Lower lobe of right lung (tissue), 2 donors: Measurements from ENCODE around the gene DPEP1. TPM values are rescaled to one million over a fixed set of nuclear protein-coding genes. Genes with fewer than 3 reads are reported as not detected.
A peak's percentile ranks its signal among the peaks of the same experiment; 100 is the strongest.

Experiments used
- ATAC-seq, 2 donors: fragments of 200-7000 bp; cut with Tn5 transposase; one replicate each; pipeline ENCODE4 v1.9.1; 2020 to 2022; ENCODE audit warnings: mild to moderate bottlenecking in 2 of 2, moderate library complexity in 2 of 2
- DNase-seq: peaks from one replicate; pipeline ENCODE4 v3.0.0-alpha.2; 2020
- H3K27ac ChIP-seq: fragments of 200-600 bp; one replicate; pipeline ENCODE4 v1.8.0; 2022
- H3K27me3 ChIP-seq: fragments of 200-600 bp; one replicate; pipeline ENCODE4 v1.8.0; 2022; ENCODE audit warnings: low read depth
- H3K36me3 ChIP-seq: fragments of 200-600 bp; one replicate; pipeline ENCODE4 v1.8.0; 2022; ENCODE audit warnings: mild to moderate bottlenecking
- H3K4me1 ChIP-seq: fragments of 200-600 bp; one replicate; pipeline ENCODE4 v1.8.0; 2022
- H3K4me3 ChIP-seq: fragments of 200-600 bp; one replicate; pipeline ENCODE4 v1.8.0; 2022; ENCODE audit warnings: mild to moderate bottlenecking
- H3K9me3 ChIP-seq: fragments of 200-600 bp; one replicate; pipeline ENCODE4 v1.8.0; 2022
- CTCF ChIP-seq: fragments of 200-600 bp; IDR thresholded peaks from one replicate; pipeline ENCODE4 v1.8.0; 2022; ENCODE audit warnings: antibody characterized with exemption, mild to moderate bottlenecking
- intact Hi-C: fragments of 100-400 bp; cut with DNase I; formaldehyde crosslinking; loops from one replicate; pipeline ENCODE4 v1.11.0; 2022
- total RNA-seq: library from RNA; stranded (reverse); fragmentation: NEBNext Ultra II Directional; extraction: Animal tissue kit (Norgen Biotek cat#: 25700); gene quantifications from one replicate; pipeline ENCODE4 v1.2.1, GENCODE V29; 2021
- donor health status: DM: no; HTN: yes; CAD: no; lungs with severe emphysema.

Gene DPEP1
- total RNA-seq, 1 donor from 2014 or later: 0.59 TPM

- intact Hi-C loops: no loop called here
- ATAC-seq: no peak
Measured at GRCh38 chr16:89576153-89577054, 37.0 kb upstream of the DPEP1 start.

DNA sequence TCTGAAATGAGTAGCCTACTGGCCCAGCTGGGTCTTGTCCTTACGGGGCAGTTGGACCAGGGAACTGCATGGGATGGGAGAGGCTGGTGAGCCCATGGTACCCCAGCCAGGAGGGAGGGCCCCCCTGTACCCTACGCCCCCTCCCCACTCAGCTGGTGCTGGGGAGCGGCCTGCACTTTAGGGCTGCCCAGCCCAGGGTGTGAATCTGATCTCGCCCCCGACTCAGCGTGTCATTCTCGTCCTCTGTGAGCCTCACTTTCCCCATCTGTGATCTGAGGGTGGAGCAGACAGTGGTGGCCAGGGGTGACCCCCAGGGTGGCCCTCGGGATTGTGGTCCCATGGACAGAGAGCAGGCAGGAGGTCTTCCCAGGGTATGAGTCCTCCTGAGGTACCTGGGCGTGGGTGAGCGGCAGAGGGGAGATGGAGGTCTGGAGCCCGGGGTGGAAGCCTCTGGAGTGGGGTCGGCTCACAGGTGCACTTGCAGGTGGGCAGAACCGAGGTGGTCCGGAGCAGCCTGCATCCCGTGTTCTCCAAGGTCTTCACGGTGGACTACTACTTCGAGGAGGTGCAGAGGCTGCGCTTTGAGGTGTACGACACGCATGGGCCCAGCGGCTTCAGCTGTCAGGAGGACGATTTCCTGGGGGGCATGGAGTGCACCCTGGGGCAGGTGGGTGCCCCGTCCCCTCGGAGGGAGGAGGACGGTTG lies 36.2 kb upstream of the DPEP1 start:
- Histone ChIP-seq H3K4me1 (peaks cover 18% of the 10 kb centered on the region), H3K9me3 (no peaks in the 10 kb centered on the region), H3K27me3 (peaks cover 46% of the 10 kb centered on the region), H3K4me3 (no peak overlapping the region), H3K36me3 (no peaks in the 10 kb centered on the region), H3K27ac (no peak overlapping the region)
- DNase-seq (no peak), ATAC-seq (no peak)
- no peak for TF ChIP-seq CTCF
- intact Hi-C loops: no loop called here

More at GRCh38 chr16:89576153-89577054, 37.0 kb upstream of the DPEP1 start:
- Histone ChIP-seq H3K27me3 (peaks cover 52% of the 10 kb centered on the region), H3K27ac (no peak overlapping the region), H3K36me3 (no peaks in the 10 kb centered on the region), H3K4me3 (no peak overlapping the region), H3K4me1 (peaks cover 13% of the 10 kb centered on the region), H3K9me3 (no peaks in the 10 kb centered on the region)
- DNase-seq: no peak
- no peak for TF ChIP-seq CTCF

DNA sequence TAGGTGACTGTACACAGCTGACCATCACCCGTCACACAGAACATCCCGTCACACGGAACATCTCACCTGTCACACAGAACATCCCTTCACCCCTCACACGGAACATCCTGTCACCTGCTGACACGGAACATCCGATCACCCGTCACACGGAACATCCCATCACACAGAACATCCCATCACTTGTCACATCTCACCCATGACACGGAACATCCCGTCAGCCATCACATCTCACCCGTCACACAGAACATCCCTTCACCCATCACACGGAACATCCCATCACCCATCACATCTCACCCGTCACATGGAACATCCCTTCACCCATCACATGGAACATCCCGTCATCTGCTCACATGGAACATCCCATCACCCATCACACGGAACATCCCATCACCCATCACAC lies 34.1 kb upstream of the DPEP1 start:
- H3K4me3 ChIP-seq: no peak overlapping the region
- no peak for ATAC-seq
- peaks cover 26% of the 10 kb centered on the region for H3K27me3 ChIP-seq
- peaks cover 26% of the 10 kb centered on the region for H3K4me1 ChIP-seq
- no peaks in the 10 kb centered on the region for H3K36me3 ChIP-seq
- H3K27ac ChIP-seq: no peak overlapping the region
- no peak for DNase-seq
- H3K9me3 ChIP-seq: no peaks in the 10 kb centered on the region
- no peak for TF ChIP-seq CTCF
- intact Hi-C loops: no loop called here

- TF ChIP-seq CTCF: no peak
- Histone ChIP-seq H3K4me3 (no peak overlapping the region), H3K27ac (no peak overlapping the region), H3K36me3 (no peaks in the 10 kb centered on the region), H3K4me1 (peaks cover 16% of the 10 kb centered on the region), H3K9me3 (no peaks in the 10 kb centered on the region), H3K27me3 (peaks cover 10% of the 10 kb centered on the region)
- DNase-seq (no peak), ATAC-seq (no peak)
- intact Hi-C loops: no loop called here
Measured at GRCh38 chr16:89581045-89581695, 32.3 kb upstream of the DPEP1 start.

GRCh38 chr16:89581861-89582563 lies 31.4 kb upstream of the DPEP1 start:
- ATAC-seq (peak; percentile 57 to 59), DNase-seq (no peak)
- H3K27ac ChIP-seq: peak overlapping the region; percentile 66

More at GRCh38 chr16:89581861-89582563, 31.4 kb upstream of the DPEP1 start:
- Histone ChIP-seq H3K4me1 (peaks cover 16% of the 10 kb centered on the region), H3K4me3 (no peak overlapping the region), H3K27me3 (peaks cover 1% of the 10 kb centered on the region), H3K36me3 (no peaks in the 10 kb centered on the region), H3K9me3 (no peaks in the 10 kb centered on the region)
- intact Hi-C loops: no loop called here
- TF ChIP-seq CTCF: no peak
